ENCODE results near the gene RNF133. TPM values are rescaled to one million over a fixed set of nuclear protein-coding genes. Genes with fewer than 3 reads are reported as not detected.

The RNF133 gene
- total RNA-seq, 2 donors from 2014 or later, result 0.86 TPM; not detected in 1

- Histone ChIP-seq H3K9me3 (ENCODE audit: control insufficient read depth, low read length) (no peaks in the 10 kb centered on the region), H3K36me3 (ENCODE audit: control insufficient read depth, insufficient read depth, low read length) (no peaks in the 10 kb centered on the region), H3K27me3 (ENCODE audit: control insufficient read depth, insufficient read depth, low read length, poor library complexity, severe bottlenecking) (no peaks in the 10 kb centered on the region), H3K4me3 (ENCODE audit: low read length) (no peak overlapping the region), H3K4me1 (ENCODE audit: control insufficient read depth, insufficient read depth, low read length) (no peaks in the 10 kb centered on the region), H3K27ac (ENCODE audit: low read depth, low read length) (no peak overlapping the region), H3K9ac (ENCODE audit: extremely low read depth, low read length, poor library complexity, severe bottlenecking) (no peak overlapping the region)
- Mint-ChIP-seq H3K4me3 (no peak overlapping the region), H3K4me1 (no peaks in the 10 kb centered on the region), H3K27ac (no peak overlapping the region), H3K9me3 (no peaks in the 10 kb centered on the region), H3K27me3 (ENCODE audit: insufficient read depth) (no peaks in the 10 kb centered on the region), H3K36me3 (ENCODE audit: low read depth) (no peaks in the 10 kb centered on the region)
- DNase-seq, result no peak
- TF ChIP-seq CTCF (conservative IDR thresholded peaks at IDR 0.05), result no peak
- WGBS, 2 experiments (ENCODE audit: insufficient coverage in 1 of 2, insufficient read length in 1 of 2), result 96 to 100% methylated on average over 1 to 2 of the region's 2 CpGs
These were observed 7.9 kb upstream of the RNF133 start for GRCh38 chr7:122706836-122707235.

- Mint-ChIP-seq H3K9me3 (no peaks in the 10 kb centered on the region), H3K36me3 (ENCODE audit: low read depth) (no peaks in the 10 kb centered on the region), H3K27me3 (ENCODE audit: insufficient read depth) (no peaks in the 10 kb centered on the region), H3K27ac (no peak within 1 kb of the TSS), H3K4me3 (no peak within 1 kb of the TSS), H3K4me1 (no peaks in the 10 kb centered on the region)
- TF ChIP-seq CTCF (conservative IDR thresholded peaks at IDR 0.05), result no peak
- no peaks in the 10 kb centered on the region for H3K9me3 ChIP-seq (ENCODE audit: control insufficient read depth, low read length)
- no peak for DNase-seq
- H3K27me3 ChIP-seq (ENCODE audit: control insufficient read depth, insufficient read depth, low read length, poor library complexity, severe bottlenecking), result no peaks in the 10 kb centered on the region
- H3K36me3 ChIP-seq (ENCODE audit: control insufficient read depth, insufficient read depth, low read length), result no peaks in the 10 kb centered on the region
- H3K4me3 ChIP-seq (ENCODE audit: low read length), result no peak within 1 kb of the TSS
- H3K27ac ChIP-seq (ENCODE audit: low read depth, low read length), result no peak within 1 kb of the TSS
- 83 to 94% methylated on average over 1 of the region's 1 CpG for WGBS, 2 experiments (ENCODE audit: insufficient coverage in 1 of 2, insufficient read length in 1 of 2)
- no peak within 1 kb of the TSS for H3K9ac ChIP-seq (ENCODE audit: extremely low read depth, low read length, poor library complexity, severe bottlenecking)
- H3K4me1 ChIP-seq (ENCODE audit: control insufficient read depth, insufficient read depth, low read length), result no peaks in the 10 kb centered on the region
These were observed 4.1 kb upstream of the RNF133 start, which contains the start of gene RNF148 for GRCh38 chr7:122702872-122703510. Gene RNF148, minus strand, starts transcription at chr7:122702922. Its CDS starts 172 bp downstream, at chr7:122702750.

GRCh38 chr7:122695816-122696215, 3.1 kb downstream of the RNF133 start:
- Histone ChIP-seq H3K9me3 (ENCODE audit: control insufficient read depth, low read length) (peaks cover 7% of the 10 kb centered on the region), H3K36me3 (ENCODE audit: control insufficient read depth, insufficient read depth, low read length) (no peaks in the 10 kb centered on the region), H3K27me3 (ENCODE audit: control insufficient read depth, insufficient read depth, low read length, poor library complexity, severe bottlenecking) (no peaks in the 10 kb centered on the region), H3K27ac (ENCODE audit: low read depth, low read length) (no peak overlapping the region), H3K9ac (ENCODE audit: extremely low read depth, low read length, poor library complexity, severe bottlenecking) (no peak overlapping the region), H3K4me1 (ENCODE audit: control insufficient read depth, insufficient read depth, low read length) (no peaks in the 10 kb centered on the region), H3K4me3 (ENCODE audit: low read length) (no peak overlapping the region)
- H3K27ac Mint-ChIP-seq, result no peak overlapping the region
- no peak for TF ChIP-seq CTCF (conservative IDR thresholded peaks at IDR 0.05)
- 93 to 100% methylated on average over 1 of the region's 1 CpG for WGBS, 2 experiments (ENCODE audit: insufficient coverage in 1 of 2, insufficient read length in 1 of 2)
- peaks cover 6% of the 10 kb centered on the region for H3K4me1 Mint-ChIP-seq
- H3K27me3 Mint-ChIP-seq (ENCODE audit: insufficient read depth), result no peaks in the 10 kb centered on the region
- H3K9me3 Mint-ChIP-seq, result peaks cover 13% of the 10 kb centered on the region
- H3K4me3 Mint-ChIP-seq, result no peak overlapping the region
- peaks cover 9% of the 10 kb centered on the region for H3K36me3 Mint-ChIP-seq (ENCODE audit: low read depth)
- DNase-seq, result no peak

All from endodermal cell (in vitro differentiated cells).